Fibroblast of the aortic adventitia (primary cell): ENCODE data around the gene GALM. TPM values are rescaled to one million over a fixed set of nuclear protein-coding genes. Genes with fewer than 3 reads are reported as not detected.
"Not testable (repeated sequence)": the region's sequence is repeated elsewhere in the genome, so short reads cannot be mapped to it uniquely, and the experiment has no call there.

Experiments
- DNase-seq: peaks from one replicate; pipeline ENCODE4 v3.0.0-alpha.2; 2010; ENCODE audit warnings: low read depth
- H3K4me3 ChIP-seq: 2 replicates; pipeline ENCODE4 v1.5.1; 2011; ENCODE audit warnings: low read depth, mild to moderate bottlenecking, control low read depth, low read length, moderate library complexity
- CTCF ChIP-seq: IDR thresholded peaks from 2 replicates; pipeline ENCODE4 v1.5.1; 2011; ENCODE audit warnings: mild to moderate bottlenecking, low read length, control low read depth, inconsistent platforms; ENCODE audit not compliant: insufficient read depth
- total RNA-seq: library from RNA; depleted of rRNA; stranded (reverse); fragments of >200 nt; gene quantifications from 2 replicates; pipeline ENCODE4 v1.2.3, GENCODE V29; 2012; ENCODE audit warnings: low replicate concordance

The GALM gene
- total RNA-seq, 1 donor = 27.7 TPM

- no peak for TF ChIP-seq CTCF
- H3K4me3 ChIP-seq = peak within 1 kb of the TSS; percentile 100
- peak; percentile 100 for DNase-seq
Observed at GRCh38 chr2:38750891-38751595, 85.1 kb downstream of the GALM start, which contains the start of gene SRSF7. Gene SRSF7, minus strand, starts transcription at chr2:38751361. Its CDS starts 105 bp downstream, at chr2:38751256.

GRCh38 chr2:38751596-38752410 is 85.9 kb downstream of the GALM start:
- DNase-seq = no peak
- TF ChIP-seq CTCF = no peak
- peak overlapping the region; percentile 67 for H3K4me3 ChIP-seq

- no peak for DNase-seq
- no peak for TF ChIP-seq CTCF
- H3K4me3 ChIP-seq = no peak overlapping the region
Observed at GRCh38 chr2:38754049-38754448, 88.1 kb downstream of the GALM start.

GRCh38 chr2:38754506-38754905 is 88.6 kb downstream of the GALM start:
- peak overlapping the region; percentile 2 for H3K4me3 ChIP-seq
- DNase-seq = no peak
- TF ChIP-seq CTCF = no peak

GRCh38 chr2:38755891-38756290 is 90.0 kb downstream of the GALM start:
- not testable (repeated sequence) for DNase-seq, H3K4me3 ChIP-seq

- no peak for TF ChIP-seq CTCF
- DNase-seq = no peak
Observed at GRCh38 chr2:38763228-38763627, 97.3 kb downstream of the GALM start.

GRCh38 chr2:38763728-38764127 is 97.8 kb downstream of the GALM start:
- H3K4me3 ChIP-seq = no peak overlapping the region
- no peak for TF ChIP-seq CTCF
- no peak for DNase-seq

More at GRCh38 chr2:38763228-38763627, 97.3 kb downstream of the GALM start:
- no peak overlapping the region for H3K4me3 ChIP-seq
